HG03439 (cell line): ENCODE measurements around the gene NGF.
"Not testable (repeated sequence)": the region's sequence is repeated elsewhere in the genome, so short reads cannot be mapped to it uniquely, and the experiment has no call there.

ENCODE experiments used
- ATAC-seq: cut with Tn5 transposase; IDR thresholded peaks from one replicate; pipeline ENCODE4 v1.9.1; 2021; ENCODE audit warnings: mild to moderate bottlenecking, moderate library complexity; ENCODE audit not compliant: unreplicated experiment

Gene NGF

GRCh38 chr1:115337633-115338456 lies at the start of gene NGF:
TSS of gene NGF (minus strand) at chr1:115338249. CDS start at chr1:115286795, 51,454 bp downstream.
- no peak for ATAC-seq

GRCh38 chr1:115383455-115383854 lies 45.4 kb upstream of the NGF start:
- not testable (repeated sequence) for ATAC-seq

- no peak for ATAC-seq
Observed at GRCh38 chr1:115379943-115380342, 41.9 kb upstream of the NGF start.

DNA sequence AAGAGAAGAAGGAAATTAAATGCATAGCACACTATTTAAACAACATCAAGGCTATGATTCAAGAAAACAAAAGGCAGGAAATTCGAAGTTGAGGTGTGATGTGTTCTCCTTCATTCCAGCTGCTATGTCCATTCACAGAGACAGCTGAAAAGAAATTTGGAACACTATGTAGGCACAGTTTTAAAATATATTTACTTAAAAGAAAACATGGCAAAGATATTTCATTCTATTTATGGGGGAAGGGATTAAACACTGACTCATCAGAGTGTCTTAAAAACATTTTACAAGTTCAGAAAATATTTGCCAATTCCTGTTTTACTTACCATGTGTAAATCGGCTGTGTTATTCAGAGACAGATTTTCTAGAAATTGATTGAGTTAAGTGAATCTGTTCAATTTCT lies 39.4 kb upstream of the NGF start:
- ATAC-seq = no peak

GRCh38 chr1:115374598-115374997 lies 36.5 kb upstream of the NGF start:
- no peak for ATAC-seq

DNA sequence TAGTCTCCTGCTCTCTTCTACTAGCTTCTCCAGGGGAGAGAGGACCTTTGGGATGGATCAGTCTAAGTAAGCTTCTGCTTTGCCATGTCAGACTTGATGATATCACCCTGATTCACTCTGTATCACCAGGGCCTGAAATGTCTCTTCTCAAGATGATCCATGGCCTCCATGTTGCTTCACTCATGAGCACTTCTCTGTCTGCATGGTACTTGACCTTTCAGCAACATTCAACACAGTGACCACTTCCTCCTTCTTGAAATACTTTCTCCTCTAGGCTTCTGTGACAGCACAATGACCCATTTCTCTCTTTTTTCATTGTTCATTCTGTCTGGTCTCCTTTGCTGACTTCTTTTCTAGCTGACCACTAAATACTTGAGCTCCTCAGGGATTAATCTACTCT lies 35.3 kb upstream of the NGF start:
- no peak for ATAC-seq

DNA sequence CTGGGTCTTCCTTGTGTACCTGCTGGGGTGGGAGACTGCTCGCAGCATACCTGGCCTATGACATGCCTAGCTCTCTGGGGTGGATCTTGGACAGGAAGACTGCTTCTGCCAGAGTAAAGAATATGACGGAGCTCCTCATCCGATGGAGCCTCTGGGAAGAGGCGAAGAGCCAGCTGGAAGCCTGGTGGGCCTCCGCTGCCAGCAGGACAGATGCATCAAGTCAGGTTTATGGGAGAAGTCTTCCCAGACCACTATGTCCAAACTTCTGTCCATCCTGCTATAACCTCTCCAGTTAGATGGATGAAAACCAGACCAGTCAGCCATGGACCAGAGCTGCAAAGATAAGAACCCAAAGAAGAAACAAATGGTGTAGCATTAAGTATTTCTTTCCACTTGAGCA lies 27.7 kb upstream of the NGF start:
- ATAC-seq = no peak

DNA sequence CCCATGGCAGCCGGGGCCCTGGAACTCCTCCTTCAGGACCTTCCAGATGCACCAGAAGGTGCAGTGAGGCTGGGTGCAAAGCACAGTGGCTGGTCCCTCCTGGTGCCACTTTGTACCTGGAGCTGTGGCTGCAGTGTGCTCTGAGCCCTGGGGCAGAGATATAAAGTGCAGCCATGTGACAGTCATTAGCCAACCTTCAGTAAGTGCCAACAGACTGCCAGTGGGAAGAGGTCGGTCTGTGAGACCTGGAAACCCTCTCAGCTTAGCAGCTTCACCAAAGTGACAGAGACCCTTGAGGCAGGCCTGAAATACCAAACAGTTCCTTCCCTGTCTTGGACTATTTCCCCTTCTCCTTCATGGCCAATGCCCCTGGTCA lies 26.7 kb upstream of the NGF start:
- ATAC-seq = no peak

GRCh38 chr1:115364046-115364779 lies 26.2 kb upstream of the NGF start:
- ATAC-seq = no peak

GRCh38 chr1:115363171-115363570 lies 25.1 kb upstream of the NGF start:
- no peak for ATAC-seq

DNA sequence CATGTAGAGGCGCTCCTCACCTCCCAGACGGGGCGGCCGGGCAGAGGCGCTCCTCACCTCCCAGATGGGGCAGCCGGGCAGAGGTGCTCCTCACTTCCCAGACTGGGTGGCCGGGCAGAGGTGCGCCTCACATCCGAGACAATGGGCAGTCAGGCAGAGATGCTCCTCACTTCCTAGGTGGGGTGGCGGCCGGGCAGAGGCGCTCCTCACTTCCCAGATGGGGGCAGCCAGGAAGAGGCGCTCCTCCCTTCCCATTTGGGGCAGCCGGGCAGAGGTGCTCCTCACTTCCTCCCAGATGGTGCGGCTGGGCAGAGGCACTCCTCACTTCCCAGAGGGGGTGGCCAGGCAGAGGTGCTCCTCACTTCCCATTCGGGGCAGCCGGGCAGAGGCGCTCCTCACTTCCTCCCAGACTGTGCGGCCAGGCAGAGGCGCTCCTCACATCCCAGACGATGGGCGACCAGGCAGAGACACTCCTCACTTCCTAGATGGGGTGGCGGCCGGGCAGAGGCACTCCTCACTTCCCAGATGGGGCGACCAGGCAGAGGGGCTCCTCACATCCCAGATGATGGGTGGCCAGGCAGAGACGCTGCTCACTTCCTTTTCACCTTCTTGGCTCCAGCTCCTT lies 22.6 kb upstream of the NGF start:
- ATAC-seq = not testable (repeated sequence)

DNA sequence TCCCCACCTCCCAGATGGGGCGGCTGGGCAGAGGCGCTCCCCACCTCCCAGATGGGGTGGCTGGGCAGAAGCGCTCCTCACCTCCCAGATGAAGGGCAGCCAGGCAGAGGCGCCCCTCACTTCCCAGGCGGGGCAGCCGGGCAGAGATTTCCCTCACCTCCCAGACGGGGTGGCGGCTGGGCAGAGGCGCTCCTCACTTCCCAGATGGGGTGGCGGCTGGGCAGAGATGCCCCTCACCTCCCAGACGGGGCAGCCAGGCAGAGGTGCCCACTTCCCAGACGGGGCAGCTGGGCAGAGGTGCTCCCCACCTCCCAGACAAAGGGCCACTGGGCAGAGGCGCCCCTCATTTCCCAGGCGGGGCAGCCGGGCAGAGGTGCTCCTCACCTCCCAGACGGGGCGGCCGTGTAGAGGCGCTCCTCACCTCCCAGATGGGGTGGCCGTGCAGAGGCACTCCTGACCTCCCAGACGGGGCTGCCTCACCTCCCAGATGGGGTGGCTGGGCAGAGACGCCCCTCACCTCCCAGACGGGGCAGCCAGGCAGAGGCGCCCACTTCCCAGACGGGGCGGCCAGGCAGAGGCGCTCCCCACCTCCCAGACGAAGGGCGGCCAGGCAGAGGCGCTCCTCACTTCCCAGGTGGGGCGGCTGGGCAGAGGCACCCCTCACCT lies 21.9 kb upstream of the NGF start:
- ATAC-seq = not testable (repeated sequence)

- no peak for ATAC-seq
Observed at GRCh38 chr1:115356356-115356755, 18.3 kb upstream of the NGF start.

DNA sequence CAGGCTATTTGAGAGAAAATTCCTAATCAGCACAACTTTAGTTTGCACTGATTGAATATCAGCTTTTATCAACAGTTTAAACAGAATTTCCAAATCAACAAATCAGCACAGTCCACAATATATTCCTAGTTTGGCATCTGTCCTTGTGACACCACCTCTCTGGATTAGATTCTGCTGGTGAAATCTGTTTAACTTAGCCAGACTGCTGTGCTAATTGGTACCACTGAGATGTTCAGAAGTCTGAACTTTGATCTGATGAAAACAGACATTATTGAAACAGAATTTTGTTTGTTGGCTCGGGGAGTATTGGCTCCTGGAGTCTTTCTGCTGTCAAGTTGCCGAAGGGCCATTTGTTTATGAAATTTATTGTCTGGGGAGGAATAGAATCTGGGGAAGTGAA lies 17.0 kb upstream of the NGF start:
- no peak for ATAC-seq

GRCh38 chr1:115351143-115351542 lies 13.1 kb upstream of the NGF start:
- ATAC-seq = no peak

DNA sequence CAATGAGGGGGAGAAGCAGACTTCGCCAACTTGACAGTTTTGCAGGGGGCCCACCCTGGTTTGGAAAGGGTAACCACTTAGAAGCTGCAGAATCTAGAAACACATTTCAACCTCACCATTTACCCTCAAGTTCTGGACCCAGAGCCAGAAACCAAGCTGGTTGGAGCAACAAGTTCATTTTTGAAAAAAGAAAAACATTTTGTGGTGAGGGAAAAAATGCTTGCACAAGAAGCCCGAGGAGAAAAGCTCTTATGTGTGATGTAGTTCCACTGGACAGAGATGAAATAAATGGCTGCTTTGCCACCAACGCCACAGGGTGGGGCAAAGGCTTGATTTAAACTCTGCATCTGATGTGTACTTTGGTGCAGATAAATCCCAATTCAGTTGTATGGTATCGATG lies 10.6 kb upstream of the NGF start:
- no peak for ATAC-seq

- no peak for ATAC-seq
Observed at GRCh38 chr1:115347282-115347681, 9.2 kb upstream of the NGF start.

DNA sequence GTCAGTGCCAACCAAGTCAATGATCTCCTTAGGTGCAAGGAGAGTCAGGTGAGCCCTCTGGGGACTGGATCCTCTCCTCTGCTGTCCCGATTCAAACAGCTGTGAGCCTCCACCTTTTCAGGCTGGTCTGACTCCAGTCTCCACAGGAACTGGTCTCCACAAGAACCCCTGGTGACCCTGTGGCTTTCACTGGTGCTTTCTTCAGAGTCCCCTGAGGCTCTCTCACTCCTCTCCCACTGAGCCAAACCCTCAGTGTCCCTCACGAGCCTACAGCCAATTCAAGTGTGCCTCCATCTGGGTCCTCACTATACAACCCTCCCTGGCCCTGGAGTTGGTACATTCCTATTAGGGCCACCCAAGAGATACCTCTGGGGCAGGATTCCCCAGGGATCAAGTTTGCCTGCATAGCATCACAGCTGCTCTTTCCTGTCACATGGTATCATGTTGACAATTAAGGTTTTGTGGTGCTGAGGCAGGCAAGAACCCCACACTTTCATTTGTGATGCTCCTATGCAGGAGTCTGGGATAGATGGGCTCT lies 5.2 kb upstream of the NGF start:
- ATAC-seq = no peak

GRCh38 chr1:115341948-115342347 lies 3.9 kb upstream of the NGF start:
- no peak for ATAC-seq

DNA sequence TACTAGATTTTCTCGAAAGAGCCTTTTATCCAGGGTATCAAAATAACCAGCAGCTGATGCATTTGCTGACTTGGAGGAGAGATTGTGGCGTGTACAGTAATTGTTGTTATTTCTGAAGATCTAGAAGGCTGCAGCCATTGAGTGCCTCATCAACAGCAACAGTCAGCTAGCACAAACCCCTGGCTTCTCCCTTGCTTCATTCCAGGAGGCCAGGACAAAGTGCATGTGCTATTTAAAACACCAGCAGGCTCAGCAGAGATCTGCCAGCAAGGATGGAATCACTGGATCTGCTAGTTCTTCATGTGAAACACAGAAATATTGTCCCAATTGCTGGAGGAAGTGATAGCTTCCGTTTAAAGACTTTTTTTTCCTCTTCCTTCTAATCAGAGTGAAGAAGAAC lies 2.8 kb upstream of the NGF start:
- no peak for ATAC-seq

DNA sequence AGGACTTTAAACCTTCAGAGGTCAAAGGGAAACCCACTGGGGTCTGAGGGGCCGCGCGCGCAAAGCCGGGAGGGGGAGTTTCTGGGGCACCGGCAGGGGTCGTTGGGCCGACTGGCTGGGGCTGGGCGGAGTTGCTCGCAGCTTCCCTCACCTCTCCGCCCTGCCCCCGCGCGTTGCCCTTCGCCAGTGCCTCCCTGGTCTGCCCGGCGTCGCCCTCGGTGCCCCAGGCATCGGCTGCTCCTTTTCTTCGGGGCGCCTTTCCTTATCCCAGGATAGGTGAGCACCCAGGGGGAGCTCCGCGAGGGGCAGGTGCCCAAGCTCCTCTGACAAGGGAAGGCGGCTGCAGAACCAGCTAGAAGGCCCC lies 390 bp upstream of the NGF start:
- no peak for ATAC-seq
